Stimulated activated CD4-positive, alpha-beta T cell treated with anti-CD3 and anti-CD28 coated beads, Interleukin-2, amount 100 ng/mL, for 24 hours (primary cell): ENCODE results near the gene MGAT4A.
"Not testable (repeated sequence)": the region's sequence is repeated elsewhere in the genome, so short reads cannot be mapped to it uniquely, and the experiment has no call there.

Source experiments
- DNase-seq, 2 donors: peaks; one replicate each; pipeline ENCODE4 v3.0.0-alpha.2; 2020

The MGAT4A gene

DNA sequence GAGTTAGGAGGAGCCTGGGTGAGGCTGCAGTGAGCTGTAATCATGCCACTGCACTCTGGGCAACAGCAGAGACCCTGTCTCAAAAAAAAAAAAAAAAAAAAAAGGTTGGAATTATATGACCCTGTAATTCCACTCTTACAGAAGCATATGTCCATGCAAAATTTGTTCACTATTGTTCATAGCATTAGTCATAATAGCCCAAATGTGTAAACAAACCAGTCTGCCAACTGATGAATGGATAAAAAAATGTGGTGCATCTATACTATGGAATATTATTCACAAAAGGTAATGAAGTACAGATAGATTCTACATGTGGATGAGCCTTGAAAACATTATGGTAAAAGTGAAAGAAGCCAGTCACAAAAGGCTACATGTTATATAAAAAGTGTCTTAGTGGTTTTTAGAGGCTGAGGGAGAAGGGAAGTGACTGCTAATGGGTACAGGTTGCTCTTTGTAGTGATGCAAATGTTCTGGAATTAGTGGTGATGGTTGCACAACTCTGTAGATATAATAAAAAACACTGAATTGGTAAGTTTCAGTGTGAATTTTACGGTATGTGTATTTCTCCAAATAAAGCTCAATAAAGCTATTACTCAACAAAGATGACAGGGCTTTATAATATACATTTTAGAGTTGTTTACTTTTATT is 132.0 kb downstream of the MGAT4A start:
- no peak for DNase-seq

DNA sequence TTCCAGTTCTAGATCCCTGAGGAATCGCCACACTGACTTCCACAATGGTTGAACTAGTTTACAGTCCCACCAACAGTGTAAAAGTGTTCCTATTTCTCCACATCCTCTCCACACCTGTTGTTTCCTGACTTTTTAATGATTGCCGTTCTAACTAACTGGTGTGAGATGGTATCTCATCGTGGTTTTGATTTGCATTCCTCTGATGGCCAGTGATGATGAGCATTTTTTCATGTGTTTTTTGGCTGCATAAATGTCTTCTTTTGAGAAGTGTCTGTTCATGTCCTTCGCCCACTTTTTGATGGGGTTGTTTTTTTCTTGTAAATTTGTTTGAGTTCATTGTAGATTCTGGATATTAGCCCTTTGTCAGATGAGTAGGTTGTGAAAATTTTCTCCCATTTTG is 136.3 kb downstream of the MGAT4A start:
- not testable (repeated sequence) for DNase-seq

DNA sequence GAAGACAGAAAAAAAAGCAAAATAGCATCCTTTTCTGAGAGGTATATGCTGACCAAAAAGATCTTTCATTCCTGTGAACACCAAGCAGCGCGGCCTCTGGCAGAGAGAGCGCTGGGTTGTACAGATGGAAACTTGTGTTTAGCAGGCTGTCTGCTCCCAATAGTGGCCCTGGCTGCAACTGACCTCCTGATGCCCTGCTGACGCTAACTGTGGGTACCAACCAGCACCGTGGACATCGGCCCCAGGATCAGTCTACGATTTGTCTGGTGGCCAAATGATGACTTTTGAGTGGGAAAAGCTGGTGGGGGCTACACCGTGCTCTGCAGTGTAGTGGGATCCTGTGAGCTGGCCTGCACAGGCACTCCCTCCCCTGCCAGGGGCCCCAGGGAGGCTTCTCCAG is 138.4 kb downstream of the MGAT4A start:
- no peak for DNase-seq

DNA sequence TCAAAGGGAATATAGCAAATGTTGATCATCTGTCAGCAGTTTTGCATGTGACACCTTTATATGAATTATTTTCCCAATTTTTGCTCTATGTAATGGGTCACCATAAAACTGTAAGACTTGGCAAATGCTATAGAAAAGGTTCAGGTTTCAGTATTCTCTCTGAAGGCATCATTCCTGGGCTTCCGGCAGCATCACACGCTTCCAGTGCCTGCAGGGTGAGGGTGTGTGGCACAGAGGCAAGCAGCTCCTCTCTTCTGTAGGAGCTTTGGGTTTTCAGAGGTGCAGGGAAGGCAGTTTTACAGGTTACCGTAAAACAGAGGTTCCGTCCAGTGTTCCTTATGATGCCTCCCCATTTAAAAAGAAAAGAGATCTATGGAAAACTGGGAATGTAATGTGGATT is 141.4 kb downstream of the MGAT4A start:
- DNase-seq = no peak

DNA sequence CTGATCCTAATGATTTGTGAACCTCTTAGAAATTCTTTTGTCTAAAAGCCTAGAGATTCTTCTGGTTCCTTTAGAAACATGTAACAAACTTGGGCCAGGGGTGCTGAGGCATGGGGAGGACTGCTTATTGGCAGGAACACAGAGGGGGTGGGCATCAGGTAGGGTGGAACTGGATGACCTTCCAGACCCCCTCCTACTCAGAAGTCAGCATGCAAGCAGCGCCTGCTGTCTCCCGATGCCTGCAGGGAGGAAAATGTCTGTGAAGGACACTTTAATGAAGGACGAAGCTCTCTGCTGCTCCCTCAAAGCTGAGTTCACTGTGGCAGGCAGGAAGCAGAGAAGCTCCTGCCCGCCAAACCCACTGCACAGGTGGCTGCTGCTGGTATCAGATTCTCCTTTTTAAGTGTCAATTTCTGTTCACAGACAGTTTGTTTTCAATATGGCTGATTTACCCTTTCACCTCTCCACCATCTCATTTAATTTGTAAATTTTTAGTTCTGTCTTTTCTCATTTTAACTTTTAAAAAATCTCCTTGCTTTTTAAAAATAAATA is 142.0 kb downstream of the MGAT4A start:
- DNase-seq = no peak

DNA sequence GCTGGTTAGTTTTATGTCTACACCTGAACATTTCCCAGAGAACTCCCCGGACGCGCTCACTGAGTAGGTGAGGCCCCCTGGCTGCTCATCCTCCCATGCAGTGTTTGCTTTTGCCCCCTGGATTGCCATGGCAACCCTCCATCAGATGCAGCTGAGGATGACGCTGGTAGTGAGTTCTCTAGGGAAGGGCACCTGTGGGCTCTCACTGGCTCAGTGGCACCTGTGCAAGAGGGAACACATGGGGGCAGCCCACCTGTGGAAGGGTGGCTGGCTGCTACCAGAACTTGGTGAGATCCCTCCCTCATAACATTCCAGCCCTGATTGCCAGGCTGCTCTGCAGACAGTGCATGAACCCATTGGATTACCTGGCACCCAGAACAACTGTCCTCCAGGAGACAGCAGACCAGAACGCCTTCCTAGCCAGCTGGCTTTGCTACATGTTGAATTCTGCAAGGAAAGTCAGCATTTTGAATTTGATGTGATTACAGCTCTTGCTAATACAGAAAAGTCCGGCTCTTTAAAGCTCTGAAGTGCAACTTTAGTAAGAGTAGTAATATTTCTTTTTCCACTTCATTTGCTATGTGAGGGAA is 144.3 kb downstream of the MGAT4A start:
- no peak for DNase-seq

DNA sequence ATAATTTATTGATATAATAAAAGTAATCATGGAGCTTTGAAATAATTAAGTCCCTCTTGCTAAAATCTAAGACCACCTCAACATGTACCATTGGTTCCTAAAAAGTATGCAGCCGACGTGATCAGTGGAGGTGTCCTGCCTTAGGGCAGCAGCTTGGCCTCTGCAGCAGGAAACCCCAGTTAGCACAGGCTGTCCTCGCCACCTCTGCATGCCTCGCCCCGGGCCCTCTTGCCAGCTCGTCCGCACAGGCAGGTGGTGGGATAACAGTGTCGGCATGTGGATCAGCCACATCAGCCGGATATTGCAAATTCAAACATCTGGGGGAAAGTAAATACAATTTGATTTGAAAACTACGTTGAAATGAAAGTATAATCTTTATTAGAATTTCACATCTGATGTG is 145.5 kb downstream of the MGAT4A start:
- DNase-seq = no peak

DNA sequence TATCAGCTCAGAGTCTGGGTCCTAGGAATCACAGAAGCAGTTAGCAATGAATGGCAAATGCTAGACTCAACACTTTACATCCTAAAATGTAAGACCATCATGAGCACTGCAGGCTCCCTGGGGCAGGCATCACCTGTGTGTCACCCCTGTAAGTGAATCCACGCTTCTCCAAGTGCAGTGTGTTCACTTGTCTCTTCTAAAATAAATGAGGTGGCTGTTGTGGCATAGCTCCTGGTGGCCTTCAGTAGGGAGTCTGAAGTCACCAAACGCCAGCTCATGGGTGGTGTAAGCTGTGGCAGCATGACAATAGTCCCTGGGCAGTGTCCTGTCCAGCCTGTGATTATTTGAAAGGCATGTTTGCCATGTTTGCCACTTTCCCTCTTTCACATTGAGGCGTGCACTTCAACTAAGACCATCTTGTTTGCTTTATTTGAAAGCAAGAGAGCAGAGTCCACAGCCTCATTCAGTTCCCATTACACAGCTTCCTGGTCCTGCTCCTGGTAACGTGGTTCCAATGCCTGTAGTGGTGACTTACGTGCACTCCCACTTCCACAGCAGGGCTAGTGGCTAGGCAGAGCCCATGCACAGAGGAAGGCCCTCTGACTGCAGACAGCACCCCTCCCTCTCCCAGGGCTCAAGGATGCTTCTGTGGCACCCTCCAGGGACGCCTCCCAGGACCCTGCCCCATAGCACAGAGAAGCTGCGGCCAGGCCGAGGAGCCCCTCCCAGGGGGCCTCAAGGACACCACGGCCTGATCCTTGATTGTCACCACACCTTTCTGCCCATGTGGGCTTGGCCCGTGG is 146.9 kb downstream of the MGAT4A start:
- DNase-seq = no peak

DNA sequence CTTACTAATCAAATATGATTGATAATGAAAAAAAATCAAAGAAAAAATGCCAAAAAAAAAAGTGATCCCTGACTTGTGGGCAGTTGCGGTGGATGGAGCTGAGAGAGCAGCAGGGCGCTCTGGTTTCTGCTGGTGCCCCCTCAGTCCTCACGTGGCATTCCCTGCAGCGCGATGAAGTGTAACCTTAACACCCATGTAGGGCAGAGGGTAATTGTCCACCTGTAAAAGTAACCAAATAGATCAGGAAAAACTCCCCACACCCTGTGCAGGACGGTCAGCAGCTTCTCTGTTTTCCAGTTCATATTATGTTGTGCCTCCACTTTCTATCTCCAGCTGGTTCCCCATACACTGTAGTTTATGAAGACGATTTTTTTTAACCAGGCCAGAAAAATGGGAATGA is 147.7 kb downstream of the MGAT4A start:
- no peak for DNase-seq

DNA sequence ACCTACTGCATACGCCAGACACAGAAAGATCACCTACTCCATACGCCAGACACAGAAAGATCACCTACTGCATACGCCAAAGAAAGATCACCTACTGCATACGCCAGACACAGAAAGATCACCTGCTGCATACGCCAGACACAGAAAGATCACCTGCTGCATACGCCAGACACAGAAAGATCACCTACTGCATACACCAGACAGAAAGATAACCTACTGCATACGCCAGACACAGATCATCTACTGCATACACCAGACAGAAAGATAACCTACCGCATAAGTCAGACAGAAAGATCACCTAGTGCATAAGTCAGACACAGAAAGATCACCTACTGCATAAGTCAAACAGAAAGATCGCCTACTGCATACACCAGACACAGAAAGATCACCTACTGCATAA is 148.4 kb downstream of the MGAT4A start:
- no peak for DNase-seq

DNA sequence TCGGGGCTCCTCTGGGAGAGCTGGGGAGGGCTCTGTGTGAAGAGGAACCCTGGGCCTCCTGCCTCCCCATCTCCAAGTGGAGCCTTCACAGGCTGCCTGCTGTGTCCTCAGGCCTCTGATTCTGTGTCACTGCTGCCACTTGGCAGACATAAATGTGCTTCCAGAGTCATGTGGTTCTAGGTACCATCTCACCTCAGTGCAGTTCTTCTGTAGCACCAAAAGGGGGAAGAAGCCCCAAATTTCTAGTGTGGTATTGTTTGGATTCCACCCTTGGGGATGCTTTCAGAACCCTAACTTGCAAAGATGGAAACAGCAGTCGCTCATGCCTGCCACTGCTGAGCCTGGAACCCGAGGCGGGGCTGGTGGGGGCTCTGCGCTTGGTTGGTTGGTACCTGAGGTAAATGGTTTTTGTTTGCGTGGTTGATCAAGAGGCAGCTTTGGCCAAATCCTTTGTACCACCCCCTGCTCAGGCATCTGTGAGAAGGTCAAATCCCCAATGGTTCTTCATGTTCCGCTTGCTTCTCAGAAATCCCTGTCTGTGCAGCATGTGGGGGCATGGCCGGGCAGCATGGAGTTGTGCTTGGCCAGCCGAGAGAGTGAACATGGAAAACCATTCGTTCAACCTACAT is 150.2 kb downstream of the MGAT4A start:
- DNase-seq = no peak

DNA sequence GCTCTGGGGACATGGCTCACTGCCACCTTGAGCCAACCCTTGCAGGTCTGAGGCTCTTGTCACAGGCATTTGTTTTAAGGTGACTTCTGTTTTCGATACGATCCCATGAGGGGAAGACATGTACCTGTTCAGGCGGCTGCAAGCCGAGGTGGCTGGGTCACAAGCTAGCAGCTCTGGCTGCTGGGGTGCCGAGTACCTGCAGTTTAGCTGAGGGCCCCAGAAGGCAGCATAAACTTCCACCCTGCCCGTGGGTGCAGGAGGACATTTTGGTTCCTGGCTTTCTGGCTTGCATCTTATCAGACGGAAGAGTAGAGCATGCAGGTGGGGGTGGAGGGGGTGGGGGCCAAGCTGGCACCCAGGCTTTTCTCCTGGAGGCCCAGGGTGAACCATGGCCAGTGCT is 151.0 kb downstream of the MGAT4A start:
- no peak for DNase-seq

DNA sequence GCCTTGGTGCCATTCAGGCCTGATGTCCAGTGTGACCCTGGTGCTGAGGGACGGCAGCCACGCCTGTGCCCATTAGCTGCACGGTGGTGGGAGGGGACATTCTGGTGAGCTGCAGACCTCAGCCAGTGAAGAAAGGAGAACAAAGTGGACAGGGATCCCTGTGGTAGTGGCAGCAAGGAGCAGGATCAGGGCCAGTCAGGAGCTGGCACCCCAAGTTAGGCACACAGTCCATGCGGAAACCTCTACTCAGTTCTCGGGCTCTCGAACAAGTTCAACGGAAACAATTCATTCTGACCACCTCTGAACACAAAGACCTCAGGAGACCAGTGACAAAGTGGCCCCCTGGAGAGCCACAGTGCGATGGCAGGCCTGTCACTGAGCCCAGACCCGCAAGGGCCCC is 152.7 kb downstream of the MGAT4A start:
- DNase-seq = no peak

DNA sequence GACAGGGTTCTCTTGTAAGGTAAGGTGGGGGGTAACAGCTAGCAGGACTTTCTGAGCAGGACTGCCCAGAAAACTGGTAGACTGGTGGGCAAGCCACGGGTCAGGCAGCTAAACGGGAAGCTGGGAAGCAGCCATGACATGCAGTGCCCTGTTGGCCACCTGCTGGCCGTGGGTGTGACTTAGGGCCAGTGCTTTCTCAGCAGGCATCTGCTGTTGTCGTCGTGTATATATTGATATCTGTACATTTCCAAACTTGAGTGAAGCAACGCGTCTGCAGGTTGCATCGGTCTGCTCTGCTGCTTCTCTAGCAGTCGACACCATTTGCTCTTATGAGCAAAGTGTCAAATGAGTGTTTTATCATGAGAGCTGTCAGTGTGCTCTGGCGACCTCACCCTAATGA is 153.6 kb downstream of the MGAT4A start:
- DNase-seq = no peak

DNA sequence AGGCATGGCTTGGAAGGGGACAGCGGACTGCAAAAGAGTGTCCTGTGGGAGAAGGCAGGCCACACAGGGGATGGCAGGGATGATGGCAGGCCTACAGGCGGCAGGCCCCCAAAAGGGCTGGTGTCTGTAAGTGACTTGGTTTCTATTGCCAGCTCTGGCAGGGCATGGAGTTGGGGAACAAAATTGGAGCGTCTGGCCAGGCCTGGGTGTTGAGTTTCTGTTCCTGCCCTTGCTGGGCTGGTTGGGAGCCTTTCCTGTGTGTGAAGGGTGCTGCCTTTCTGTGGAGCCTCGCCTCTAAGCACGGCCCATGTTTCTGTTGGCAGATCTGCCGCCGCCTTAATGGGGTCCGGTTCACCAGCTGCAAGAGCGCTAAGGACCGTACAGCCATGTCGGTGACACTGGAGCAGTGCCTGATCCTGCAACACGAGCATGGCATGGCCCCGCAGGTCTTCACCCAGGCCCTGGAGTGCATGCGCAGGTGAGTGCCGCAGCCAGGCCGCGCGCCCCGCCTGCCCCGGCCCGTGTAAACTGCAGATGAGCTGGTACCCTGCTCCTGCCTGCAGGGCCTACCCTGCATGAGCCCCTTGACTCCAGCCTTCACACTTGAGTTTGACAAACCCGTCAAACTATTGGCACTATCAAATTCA is 154.1 kb downstream of the MGAT4A start:
- no peak for DNase-seq

DNA sequence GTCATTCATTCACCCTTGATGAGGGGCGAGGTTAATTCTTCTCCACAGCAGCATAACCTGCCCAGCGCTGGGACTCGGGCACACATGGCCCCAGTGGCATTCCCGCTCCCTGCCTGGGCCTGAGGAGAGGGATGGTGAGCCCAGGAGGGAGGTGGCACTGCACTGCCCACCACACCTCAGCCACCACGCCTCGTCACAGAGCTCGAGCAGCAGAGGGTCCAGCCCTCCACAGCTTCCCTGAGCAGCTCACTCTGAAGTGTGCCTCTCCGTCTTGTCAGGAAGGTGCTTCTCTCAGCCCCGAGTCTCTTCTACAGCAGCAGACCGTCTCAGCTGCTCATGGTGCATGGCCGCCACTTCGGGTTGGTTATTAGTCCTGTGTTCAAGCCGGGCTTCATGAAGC is 157.5 kb downstream of the MGAT4A start:
- no peak for DNase-seq

DNA sequence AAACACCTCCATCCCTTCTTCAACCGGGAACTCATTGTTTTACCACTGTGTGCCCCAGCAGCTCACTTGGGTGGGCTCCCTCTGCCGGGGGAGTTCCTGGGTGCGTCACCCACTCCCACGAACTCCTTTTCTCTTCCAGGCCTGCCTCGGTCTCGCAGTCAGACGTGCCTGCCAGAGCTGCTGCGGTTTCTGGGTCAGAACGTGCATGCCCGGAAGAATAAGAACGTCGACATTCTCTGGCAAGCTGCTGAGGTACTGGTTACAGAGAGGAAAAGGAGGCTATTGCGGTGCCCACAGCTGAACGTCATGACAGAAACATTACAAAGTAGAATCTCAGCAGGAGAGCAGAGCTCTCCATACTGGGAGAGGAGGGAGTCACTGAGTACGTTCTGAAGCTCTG is 158.3 kb downstream of the MGAT4A start:
- DNase-seq = no peak

DNA sequence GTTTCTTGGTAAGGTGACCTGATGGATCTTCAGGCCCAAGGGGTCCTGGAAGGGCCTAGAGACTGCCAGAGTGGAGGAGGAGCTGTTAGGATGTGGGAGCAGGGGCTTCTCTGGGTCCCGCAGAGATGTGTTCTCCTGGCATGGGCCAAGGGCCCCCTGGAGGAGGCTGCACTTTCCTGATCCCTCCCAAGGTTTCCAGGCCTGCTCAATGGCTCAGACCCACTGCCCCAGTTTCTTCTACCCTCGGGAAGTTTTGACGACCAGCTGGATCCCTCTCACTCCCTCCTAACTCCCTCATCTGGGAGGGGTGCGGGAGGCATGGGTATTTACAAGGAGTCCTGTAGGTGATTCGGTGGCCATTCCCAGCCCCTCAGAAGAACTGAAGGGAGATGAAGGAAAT is 158.7 kb downstream of the MGAT4A start:
- DNase-seq = no peak

DNA sequence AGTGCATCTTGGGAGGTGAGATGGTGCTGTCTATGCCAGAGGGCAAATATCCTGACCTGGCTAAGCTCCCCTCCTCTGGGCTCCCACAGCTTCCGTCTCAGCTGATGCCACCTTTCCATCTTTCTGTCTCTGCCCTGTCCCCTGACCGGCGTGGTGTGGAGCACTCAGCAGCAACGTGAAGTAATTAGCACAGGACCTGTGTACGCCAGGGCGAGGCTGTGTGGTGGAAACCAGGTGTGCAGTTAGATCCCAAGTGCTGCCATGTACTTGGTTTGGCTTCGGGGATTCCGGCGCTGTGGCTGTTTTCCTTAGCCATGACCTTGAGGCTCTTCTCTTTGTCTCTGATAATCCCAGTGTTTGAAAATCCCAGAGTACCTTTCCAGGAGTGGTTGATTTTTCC is 159.1 kb downstream of the MGAT4A start:
- DNase-seq = no peak

DNA sequence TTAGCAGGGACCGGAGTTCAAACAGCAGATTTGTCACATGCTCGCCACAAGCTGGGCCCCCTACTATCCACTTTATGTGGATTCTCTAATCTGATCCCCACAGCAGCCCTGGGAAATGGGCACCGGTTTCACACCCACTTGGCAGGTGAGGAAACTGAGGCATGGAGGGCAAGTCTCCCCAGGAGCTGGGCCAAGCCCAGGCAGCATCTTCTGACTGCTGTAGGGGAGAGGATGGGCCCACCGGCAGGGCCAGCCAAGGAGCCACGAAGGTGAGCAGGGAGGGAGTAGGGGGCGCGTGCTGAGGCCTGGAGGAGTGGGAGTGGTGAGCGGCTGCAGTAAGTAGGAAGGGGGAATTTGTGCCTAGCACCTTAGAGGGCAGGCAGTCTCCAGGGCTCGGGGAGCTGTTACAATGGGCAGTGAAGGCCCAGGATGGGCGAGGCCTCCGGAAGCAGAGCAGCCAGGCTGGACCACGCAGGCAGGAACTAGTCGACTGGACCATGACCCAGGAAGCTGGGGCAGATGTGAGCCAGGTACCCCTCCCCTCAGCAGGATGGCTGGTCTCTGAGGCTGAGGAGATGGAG is 159.7 kb downstream of the MGAT4A start:
- no peak for DNase-seq

DNA sequence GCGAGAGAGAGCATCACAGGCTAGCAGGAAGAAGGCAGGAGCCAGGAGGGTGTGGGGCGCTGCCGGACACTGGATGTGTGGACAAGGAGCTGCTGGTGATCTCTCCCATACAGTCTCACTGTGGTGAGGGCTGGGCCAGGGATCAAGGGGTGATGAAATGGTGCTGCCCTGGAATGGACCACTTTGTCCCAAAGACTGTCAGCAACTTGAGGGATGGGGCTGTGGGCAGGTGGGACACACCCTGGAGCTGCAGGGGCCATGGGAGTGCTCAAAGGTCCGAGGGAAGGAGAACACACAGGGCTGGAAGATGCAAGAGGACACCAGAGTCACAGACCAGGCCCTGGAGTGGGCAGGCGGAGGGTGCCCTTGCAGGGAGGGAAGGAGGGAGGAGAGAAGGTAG is 160.6 kb downstream of the MGAT4A start:
- DNase-seq = no peak

DNA sequence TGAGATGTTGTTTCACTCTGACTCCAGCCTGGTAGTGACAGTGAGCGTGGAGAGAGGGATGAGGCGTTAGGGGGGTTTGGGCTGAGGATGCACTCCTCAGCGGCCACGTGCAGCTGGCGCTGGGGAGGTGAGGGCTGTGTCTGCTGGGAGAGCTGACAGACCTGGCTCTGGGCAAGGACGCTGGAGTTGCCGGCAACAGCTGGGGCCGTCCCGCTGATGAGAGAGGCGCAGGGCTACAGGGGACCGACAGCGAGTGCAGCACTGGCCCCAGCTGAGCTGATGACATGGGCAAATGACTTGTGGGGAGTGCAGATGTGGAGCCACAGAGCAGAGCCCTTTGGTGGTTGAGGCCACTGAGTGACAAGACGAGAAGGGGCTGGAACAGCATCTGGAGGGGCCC is 161.0 kb downstream of the MGAT4A start:
- DNase-seq = no peak
